ENCODE measurements around the gene PGLYRP2. TPM values are rescaled to one million over a fixed set of nuclear protein-coding genes. Genes with fewer than 3 reads are reported as not detected.

PGLYRP2 gene
- polyA plus RNA-seq, 4 donors: 0.10 TPM; not detected in 3

DNA sequence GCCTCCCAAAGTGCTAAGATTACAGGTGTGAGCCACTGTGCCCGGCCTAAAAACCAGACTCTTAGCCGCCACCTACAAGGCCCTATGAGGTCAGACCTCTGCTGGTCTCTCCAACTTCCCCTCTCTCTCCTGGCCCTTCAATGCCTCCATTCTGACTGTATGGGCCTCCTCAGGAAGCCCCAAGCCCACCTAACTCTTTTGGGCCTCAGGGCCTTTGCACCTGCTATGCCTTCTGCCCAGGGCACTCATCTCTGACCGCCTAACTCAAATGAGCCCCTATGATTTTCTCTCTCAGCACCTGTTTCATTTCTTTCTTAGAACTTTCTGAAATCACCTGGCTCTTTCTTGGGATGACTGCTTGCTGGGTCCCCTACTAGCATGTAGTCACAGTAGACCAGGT is 36.0 kb downstream of the PGLYRP2 start:
- DNase-seq (ENCODE audit: low read depth in 4 of 4, low spot score in 3 of 4): no peak

DNA sequence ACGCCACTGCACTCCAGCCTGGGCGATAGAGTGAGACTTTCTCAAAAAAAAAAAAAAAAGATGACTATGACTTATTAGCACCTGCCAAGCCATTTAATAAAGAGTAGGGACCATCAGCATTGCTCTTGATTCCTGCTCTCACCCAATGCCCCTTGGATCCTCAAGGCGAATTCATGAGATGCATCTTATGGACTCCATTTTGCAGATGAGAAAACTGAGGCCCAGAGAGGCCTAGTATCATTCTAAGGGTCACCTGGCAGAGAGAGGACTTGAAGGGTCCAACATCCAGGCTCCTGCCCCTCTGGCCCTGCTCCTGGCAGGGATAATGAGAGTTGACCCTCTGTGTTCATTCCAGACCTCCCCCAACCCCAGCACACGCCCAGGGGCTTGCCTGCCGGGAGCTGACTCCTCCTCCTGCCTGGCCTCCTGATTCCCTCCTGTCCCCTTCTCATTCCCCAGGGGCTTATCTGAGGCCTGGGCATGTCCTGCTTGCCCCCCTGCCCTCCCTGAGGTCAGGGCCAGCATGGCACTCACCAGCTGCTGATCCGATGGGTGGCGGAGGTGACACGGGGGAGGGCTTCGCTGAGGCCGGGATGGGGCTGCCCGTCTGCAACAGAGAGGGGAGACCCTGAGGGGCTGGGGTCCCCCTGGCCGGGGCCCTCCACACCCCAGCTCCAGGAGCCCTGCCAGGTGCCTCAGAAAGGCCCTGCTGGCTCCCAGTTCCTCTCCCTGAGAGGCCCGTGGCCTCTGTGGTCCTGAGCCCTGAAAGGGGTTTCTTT is 37.0 kb downstream of the PGLYRP2 start:
- DNase-seq (ENCODE audit: low read depth in 4 of 4, low spot score in 3 of 4): no peak

DNA sequence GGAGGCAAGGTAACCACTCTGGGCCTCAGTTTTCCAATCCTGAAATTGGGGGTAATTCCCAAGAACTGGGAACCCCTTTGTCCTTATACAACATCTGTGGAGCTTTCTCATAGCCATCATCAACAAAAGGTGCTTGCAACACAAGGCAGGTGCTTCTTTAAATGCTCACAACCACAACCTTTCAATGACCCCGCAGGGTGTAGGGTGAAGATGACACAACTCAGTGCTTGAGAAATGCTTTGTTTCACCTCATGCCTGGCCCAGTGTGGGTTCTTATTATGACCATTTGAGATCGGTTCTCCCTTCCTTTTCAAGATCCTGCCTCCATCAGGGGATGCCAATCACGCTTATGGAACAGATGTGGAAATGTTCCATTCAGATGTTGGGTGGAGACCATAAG is 38.0 kb downstream of the PGLYRP2 start:
- DNase-seq (ENCODE audit: low read depth in 4 of 4, low spot score in 3 of 4): no peak

DNA sequence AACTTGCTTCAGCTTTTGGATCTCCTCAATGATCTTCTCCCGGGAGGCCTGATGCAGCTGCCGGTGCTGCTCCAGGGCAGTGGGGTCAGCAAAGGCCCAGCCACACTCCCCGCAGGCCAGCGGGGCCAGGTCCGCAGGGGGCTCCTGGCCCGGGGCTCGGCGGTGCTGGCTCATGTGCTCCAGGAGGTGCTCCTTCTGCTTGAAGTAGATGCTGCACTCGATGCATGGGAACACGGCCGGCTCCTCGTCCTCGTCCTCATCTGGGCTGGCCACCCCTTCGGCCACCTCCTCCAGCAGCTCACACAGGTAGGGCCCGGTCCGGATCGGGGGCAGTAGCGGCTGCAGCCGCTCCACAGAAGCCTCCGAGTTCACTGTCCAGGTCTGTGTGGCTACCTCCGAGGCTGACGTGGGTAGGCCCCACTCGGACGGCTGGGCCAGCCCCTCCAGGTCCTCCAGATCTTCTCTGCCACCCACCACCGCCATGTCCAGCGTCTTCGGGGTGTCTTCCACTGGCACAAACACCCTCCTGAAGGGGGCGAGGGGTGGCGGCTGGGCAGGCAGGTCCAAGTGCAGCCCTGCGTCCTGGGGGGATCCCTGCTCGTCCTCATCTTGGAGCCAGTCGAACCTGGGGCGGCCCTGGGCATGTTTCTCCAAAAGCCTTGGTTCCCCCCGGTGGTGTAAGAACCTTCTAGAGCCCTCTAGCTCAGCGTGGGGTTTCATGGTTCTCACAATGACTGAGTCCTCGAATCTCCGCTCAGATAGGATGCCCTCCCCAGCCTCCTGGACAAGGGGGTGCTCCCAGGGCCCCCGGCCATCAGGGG is 39.3 kb downstream of the PGLYRP2 start:
- DNase-seq (ENCODE audit: low read depth in 4 of 4, low spot score in 3 of 4): no peak

DNA sequence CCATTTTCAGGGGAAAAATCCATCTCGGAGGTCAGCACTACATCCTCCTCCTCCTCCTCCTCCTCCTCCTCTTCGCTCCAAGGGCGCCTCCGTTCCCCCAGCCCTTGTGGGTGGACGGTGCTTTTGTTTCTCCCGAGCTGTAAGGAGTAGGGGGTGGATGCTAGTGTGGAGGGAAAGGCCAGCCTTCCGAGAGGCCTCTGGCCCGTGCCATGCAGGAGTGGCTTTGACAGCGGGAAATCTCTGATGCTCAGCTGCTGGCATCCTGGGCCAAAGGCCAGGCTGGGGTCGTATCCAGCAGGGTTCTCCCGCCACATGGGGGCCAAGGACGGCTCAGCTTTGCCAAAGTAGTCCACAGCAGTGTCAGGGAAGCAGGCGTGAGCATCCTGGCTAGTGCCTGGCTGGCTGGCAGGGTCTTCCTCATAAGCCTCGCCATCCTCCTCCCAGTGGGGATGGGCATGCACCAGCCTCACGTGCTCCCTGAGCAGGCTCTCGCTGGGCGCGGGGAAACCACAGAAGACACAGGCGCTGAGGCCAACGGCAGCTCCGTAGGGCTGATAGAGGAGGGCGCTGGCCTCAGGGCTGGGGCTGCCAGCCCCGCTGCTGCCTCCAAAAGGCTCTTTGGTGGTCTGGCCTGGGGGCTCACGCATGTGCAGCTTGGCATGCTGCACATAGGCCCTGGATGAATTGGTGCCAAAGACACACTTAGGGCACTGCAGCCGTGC is 40.1 kb downstream of the PGLYRP2 start:
- DNase-seq (ENCODE audit: low read depth in 4 of 4, low spot score in 3 of 4): no peak

DNA sequence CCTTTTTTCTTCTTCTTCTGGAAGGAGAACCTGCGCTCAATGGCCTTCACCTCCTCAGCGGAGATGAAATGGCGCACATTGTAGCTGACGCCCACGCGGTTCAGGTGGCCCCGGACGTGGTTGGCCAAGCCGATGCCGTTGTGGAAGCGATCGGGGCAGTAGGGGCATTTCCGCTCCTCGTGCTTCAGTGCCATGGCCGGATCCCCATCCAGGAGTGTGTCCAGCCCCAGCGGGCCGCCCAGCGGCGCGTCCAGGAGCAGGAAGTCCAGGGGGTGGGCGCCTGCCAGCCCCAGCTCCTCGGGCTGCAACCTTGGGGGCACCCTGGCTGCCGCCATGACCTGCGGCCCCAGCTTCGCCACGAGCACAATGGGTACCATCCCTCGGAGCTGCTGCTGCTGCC is 40.7 kb downstream of the PGLYRP2 start:
- no peak for DNase-seq (ENCODE audit: low read depth in 4 of 4, low spot score in 3 of 4)

DNA sequence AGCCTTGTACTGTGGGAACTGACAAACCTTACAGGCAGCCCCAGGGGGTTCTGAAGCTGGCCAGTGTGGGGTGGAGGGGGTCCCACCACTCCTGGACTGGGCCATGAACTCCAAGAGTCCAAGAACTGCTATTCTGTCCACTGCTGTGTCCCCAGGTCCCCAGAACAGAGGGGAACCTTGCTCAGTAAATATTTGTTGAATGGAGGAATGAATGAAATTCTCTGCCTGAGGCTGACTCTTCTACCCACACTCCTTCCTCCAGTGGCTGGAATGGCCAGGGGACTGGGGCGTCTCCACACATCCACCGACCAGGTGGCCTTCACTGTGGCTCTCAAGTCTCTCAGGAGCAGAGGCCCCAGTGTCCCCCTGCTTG is 41.2 kb downstream of the PGLYRP2 start:
- no peak for DNase-seq (ENCODE audit: low read depth in 4 of 4, low spot score in 3 of 4)

DNA sequence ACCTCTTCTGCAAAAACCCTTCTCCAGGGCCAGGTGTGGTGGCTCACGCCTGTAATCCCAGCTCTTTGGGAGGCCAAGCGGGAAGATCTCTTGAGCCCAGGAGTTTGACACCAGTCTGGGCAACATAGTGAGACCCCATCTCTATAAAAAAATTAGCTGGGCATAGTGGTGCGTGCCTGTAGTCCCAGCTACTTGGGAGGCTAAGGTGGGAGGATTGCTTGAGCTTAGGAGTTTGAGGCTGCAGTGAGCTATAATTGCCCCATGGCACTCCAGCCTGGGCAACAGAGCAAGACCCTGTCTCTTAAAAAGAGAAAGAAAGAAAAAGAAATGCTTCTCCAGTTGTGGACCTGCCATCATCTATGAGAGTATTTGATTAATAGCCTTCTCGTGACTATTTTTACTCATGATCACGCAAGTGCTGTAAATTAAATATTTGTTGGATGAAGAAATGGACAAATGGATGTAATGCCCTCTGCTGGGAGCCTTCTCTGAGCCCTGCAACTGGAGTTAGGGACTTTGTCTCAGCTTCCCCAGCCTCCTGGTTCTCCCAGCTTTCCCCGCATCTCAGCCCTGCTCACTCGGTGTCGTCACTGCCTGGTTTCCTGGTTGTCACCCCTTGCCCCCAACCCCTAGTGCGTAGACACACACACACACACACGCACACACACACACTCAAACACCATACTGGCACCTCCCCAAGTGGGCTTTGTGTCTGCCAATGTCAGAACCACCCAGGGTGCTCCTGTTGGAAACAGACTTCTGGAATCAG is 41.8 kb downstream of the PGLYRP2 start:
- DNase-seq (ENCODE audit: low read depth in 4 of 4, low spot score in 3 of 4): no peak

DNA sequence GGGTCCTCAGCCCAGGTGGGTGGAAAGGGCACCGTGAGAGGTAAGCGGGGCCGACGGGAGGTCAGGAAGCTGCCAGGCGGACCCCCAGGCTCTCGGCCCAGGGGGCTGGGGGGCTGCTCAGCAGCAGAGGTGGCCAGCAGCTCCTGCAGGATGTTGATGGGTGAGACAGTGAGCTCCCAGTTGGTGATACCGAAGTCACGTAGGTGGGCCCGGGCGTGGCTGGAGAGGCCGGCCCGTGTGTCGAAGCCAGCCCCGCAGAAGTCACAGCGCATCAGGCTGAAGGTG is 42.5 kb downstream of the PGLYRP2 start:
- DNase-seq (ENCODE audit: low read depth in 4 of 4, low spot score in 3 of 4): no peak

DNA sequence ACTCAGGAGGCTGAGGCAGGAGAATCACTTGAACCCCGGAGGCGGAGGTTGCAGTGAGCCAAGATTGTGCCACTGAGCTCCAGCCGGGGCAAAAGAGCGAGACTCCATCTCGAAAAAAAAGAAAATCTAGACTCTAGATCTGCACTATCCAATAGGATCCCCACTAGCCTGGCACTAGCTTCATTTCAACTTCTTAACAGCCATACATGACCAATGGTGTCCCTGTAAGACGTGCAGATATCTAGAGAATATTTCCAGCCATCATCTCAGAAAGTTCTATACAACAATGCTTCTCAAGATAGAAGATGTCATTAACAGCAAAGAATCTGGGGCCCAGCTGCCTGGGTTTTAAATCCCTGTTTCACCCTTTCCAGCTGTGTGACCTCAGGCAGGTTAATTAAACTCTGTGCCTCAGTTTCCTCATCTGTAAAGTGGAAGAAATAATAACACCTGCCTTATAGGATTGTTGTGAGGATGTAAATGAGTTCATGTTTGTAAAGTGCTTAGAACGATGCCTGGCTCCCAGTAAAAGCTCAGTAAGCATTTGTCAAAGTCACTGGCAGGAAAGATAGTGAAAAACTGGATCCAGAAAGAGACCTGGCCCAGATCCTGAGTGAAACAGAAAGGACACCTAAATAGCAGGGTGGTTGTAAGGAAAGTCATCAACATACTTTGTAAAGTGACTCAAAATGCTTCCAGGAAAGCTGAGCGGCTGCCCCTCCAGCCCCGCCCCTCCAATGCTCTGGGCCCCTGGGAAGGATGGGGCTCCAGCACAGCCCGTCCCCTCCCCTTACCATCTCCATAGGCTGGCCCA is 43.1 kb downstream of the PGLYRP2 start:
- no peak for DNase-seq (ENCODE audit: low read depth in 4 of 4, low spot score in 3 of 4)

DNA sequence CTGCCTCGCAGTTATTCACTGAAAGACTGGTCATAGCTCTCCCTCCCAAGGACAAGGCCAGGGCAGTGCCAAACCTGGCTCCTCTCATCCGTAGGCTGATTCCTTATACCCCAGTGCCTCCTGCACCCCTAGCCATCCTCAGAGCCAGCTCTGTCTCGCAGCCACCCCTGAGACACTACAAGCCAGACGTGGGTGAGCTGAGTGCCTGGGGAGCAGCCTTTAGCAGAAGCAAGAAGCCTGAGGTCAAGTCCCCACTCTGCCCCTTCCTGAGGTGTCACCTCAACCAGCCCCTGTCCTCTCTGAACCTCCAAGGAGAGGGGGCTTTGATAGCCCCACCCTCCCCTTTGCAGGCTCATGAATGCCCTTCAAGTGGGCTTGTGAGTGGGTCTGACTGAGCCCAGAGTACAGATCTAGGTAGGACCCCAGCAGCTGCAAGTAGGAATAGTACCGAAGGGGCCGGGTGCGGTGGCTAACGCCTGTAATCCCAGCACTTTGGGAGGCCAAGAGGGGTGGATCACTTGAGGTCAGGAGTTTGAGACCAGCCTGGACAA is 45.7 kb downstream of the PGLYRP2 start:
- DNase-seq (ENCODE audit: low read depth in 4 of 4, low spot score in 3 of 4): no peak

DNA sequence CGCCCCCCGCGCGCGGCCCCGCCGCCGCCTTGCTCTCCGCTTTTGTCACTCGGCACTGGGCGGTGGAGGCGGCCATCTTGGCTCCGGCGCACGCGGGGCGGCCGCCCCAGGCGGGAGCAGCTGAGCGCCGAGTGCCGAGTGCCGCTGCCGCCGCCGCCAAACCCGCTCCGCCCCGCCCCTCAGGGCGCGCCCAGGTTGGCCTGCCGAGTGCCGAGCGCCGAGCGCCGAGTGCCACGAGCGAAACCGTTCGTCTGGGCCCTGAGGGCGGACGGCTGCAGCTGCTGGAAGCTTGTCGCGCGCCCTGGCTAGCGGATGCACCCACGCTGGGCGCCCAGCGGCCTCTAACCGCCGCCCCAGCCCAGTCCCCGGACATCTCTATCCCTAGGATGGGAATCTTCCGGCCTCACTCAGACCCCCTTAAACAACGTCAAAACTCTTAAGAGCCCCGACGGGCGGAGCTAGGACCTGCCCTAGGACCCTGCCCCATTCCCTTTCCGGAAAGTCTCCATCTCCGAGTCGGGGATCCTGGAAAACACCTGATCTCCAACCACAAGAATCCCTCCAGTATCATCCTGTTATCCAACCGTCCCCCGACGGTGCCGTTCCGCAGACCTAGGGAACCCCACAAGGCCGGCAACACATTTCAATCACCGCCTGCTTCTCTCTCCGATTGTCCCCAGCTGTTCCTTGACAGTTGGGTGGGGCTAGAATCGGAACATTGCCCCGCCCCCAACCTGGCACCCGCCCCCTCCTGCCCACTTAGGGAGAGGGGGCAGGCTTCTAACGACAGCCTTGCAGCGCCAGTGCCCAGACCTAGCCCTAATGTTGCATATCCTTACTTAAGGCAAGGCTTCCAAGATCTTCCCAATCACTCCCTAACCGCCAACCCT is 46.4 kb downstream of the PGLYRP2 start:
- DNase-seq (ENCODE audit: low read depth in 4 of 4, low spot score in 3 of 4): peak; percentile 66 to 84 (median 78)

DNA sequence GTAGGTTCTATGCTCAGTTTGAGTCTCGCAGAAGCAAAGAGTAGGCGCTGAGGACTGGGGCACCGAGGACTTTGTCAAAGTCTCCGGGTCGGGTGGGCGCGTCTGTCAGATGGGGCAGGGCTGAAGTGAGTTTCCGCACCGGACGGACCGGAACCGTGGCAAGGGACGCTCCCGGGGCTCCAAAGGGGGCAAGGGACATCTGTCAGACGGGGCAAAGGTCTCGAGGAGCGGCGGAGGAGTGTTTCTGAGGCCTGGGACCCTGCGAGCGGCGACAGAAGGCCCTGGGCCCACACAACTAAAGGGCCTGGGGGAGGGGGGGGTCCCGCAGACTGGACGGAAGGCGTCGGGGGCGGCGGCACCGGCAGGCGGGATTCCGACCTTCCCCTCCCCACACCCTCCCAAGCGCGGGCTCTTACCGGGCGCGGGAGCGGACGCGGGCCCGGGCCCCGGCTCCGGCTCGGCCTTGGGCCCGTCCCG is 47.2 kb downstream of the PGLYRP2 start:
- DNase-seq (ENCODE audit: low read depth in 4 of 4, low spot score in 3 of 4): no peak

DNA sequence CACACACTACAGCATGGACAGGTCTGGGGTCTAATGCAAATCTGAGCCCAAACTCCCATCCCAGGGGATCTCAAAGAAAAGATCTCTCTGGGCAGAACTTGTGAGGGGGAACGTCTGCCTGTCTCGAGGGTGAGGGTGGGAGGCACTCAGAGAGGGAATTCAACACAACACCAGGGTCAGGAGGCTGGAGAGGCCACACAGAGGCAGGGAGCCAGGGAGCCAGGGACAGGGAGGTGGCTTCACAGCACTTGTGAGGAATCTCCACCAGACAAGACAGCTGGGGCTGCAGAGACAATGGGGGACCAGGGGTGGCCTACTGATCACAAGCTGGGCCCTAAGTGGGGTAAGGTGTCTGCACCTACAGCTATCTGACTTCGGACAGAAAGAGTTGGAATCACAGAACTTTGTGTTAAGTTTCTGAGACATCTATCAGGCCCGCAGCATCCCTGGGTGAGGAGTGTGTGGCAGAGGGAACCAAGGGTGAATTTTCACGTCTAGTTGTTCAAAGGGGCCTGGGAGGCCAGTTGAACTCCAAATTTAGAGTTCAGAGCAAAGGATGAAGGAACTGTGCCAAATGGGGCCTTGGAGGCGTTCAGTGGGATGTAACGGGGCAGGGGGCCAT is 47.8 kb downstream of the PGLYRP2 start:
- no peak for DNase-seq (ENCODE audit: low read depth in 4 of 4, low spot score in 3 of 4)

DNA sequence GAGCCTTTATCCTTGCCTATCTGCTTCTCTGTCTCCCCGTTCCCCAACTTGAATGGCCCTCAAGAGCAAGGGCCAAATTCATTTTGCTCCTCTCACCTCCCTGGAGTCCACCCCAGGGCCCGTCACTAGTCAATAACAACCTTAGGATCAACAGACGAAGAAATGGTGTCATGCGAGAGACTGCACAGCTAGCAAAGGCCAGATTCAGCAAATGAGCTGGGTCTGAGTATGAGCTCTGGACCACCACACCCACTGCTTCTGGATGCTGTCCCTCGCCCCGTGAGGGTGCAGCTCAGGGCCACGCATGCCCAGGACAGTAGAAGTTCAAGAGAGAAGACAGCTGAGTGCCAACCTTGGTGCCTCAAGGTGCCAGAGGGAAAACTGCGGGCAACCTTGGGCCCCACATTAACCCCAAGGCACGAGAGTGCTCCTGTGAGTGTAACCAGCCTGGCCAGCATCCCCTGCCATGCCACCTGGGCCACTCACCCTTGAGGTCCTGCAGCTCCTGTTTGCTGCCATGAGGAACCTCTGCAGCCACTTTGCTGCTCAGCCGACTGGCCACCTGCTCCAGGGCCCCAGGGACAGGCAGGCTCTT is 48.7 kb downstream of the PGLYRP2 start:
- DNase-seq (ENCODE audit: low read depth in 4 of 4, low spot score in 3 of 4): no peak

DNA sequence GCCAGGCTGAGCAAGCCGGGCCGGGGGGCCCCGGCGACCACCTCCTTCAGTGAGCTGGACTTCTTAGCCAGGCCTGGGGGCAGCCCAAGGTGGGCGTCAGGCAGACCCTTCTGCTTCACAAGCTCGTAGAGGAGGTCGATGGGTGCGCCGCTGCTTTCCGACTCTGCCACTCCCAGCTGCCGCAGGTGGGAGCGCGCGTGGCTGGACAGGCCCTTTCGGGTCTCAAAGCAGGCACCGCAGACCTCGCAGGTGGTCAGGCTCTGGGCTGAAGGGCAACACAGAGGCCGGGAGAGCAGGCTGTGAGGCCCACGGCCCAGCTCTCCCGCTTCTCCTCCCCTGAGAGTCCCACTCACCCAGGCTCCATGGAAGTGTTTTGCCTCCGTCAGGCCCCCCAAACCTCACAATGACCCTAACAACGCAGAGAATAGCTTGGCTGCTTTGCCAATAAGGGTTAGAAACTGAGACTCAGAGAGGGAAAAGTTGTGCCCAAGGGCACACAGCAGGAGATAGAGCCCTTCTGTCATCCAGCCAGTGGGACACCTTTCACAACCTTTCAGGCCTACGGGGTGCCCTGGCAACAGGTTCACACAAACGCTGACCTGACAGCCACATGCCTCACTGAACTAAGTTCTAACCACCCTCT is 49.4 kb downstream of the PGLYRP2 start:
- DNase-seq (ENCODE audit: low read depth in 4 of 4, low spot score in 3 of 4): no peak
